ENCODE measurements around the gene YKT6. TPM values are rescaled to one million over a fixed set of nuclear protein-coding genes. Genes with fewer than 3 reads are reported as not detected.

The YKT6 gene
- total RNA-seq, 1 experiment from 2014 or later, result 142 TPM

GRCh38 chr7:44215531-44215930 is 14.8 kb downstream of the YKT6 start:
- H3K36me3 ChIP-seq (ENCODE audit: low read depth), result peaks cover 13% of the 10 kb centered on the region
- H3K27ac ChIP-seq, result no peak overlapping the region
- no peak for DNase-seq
- H3K79me2 ChIP-seq (ENCODE audit: low read depth), result no peaks in the 10 kb centered on the region
- H3K9me3 ChIP-seq (ENCODE audit: insufficient read depth, low read depth), result no peaks in the 10 kb centered on the region
- no TSS peak for BruUV-seq (replicated peaks)
- H3K4me2 ChIP-seq, result no peak overlapping the region
- TF ChIP-seq CTCF (conservative IDR thresholded peaks at IDR 0.05), result no peak
- TF ChIP-seq EZH2 (IDR thresholded peaks at IDR 0.05; ENCODE audit: low read depth), result no peak
- H3K4me3 ChIP-seq, result no peak overlapping the region
- ChIA-PET CTCF (no interaction called here), POLR2A (ENCODE audit: unreplicated experiment) (no interaction called here)
- H4K20me1 ChIP-seq (ENCODE audit: insufficient read depth), result no peaks in the 10 kb centered on the region
- H2AFZ ChIP-seq, result no peak overlapping the region
- no peaks in the 10 kb centered on the region for H3K27me3 ChIP-seq (ENCODE audit: insufficient read depth, low read depth)
- intact Hi-C loops (cut with micrococcal nuclease; ENCODE audit: unreplicated experiment), result no loop called here
- H3F3A ChIP-seq (ENCODE audit: insufficient read depth, low read depth), result peaks cover 13% of the 10 kb centered on the region; the same call in 1 of the 2 replicates
- H3K9me2 ChIP-seq (ENCODE audit: insufficient read depth), result no peaks in the 10 kb centered on the region
- no peaks in the 10 kb centered on the region for H3K4me1 ChIP-seq (replicated peaks; ENCODE audit: insufficient read depth)

- no peaks in the 10 kb centered on the region for H3K9me2 ChIP-seq (ENCODE audit: insufficient read depth)
- no peaks in the 10 kb centered on the region for H3K9me3 ChIP-seq (ENCODE audit: insufficient read depth, low read depth)
- H3K27me3 ChIP-seq (ENCODE audit: insufficient read depth, low read depth), result no peaks in the 10 kb centered on the region
- H3K36me3 ChIP-seq (ENCODE audit: low read depth), result peaks cover 8% of the 10 kb centered on the region
- H3K4me2 ChIP-seq, result no peak overlapping the region
- H3K4me1 ChIP-seq (replicated peaks; ENCODE audit: insufficient read depth), result no peaks in the 10 kb centered on the region
- DNase-seq, result no peak
- no TSS peak for BruUV-seq (replicated peaks)
- H2AFZ ChIP-seq, result no peak overlapping the region
- ChIA-PET POLR2A (ENCODE audit: unreplicated experiment) (no interaction called here), CTCF (no interaction called here)
- peaks cover 13% of the 10 kb centered on the region; the same call in 1 of the 2 replicates for H3F3A ChIP-seq (ENCODE audit: insufficient read depth, low read depth)
- no peaks in the 10 kb centered on the region for H4K20me1 ChIP-seq (ENCODE audit: insufficient read depth)
- H3K79me2 ChIP-seq (ENCODE audit: low read depth), result no peaks in the 10 kb centered on the region
- intact Hi-C loops (cut with micrococcal nuclease; ENCODE audit: unreplicated experiment), result no loop called here
- no peak overlapping the region for H3K27ac ChIP-seq
- no peak overlapping the region for H3K4me3 ChIP-seq
- TF ChIP-seq CTCF (conservative IDR thresholded peaks at IDR 0.05), result no peak
- TF ChIP-seq EZH2 (IDR thresholded peaks at IDR 0.05; ENCODE audit: low read depth), result no peak
Measured at GRCh38 chr7:44216019-44216418, 15.2 kb downstream of the YKT6 start.

GRCh38 chr7:44216521-44217222 is 15.9 kb downstream of the YKT6 start:
- TF ChIP-seq EZH2 (IDR thresholded peaks at IDR 0.05; ENCODE audit: low read depth), result no peak
- no peak for TF ChIP-seq CTCF (conservative IDR thresholded peaks at IDR 0.05)
- no peaks in the 10 kb centered on the region for H3K27me3 ChIP-seq (ENCODE audit: insufficient read depth, low read depth)
- intact Hi-C loops (cut with micrococcal nuclease; ENCODE audit: unreplicated experiment), result no loop called here
- peaks cover 1% of the 10 kb centered on the region; the same call in 1 of the 2 replicates for H3K36me3 ChIP-seq (ENCODE audit: low read depth)
- no peak overlapping the region for H3K4me2 ChIP-seq
- H3F3A ChIP-seq (ENCODE audit: insufficient read depth, low read depth), result peaks cover 13% of the 10 kb centered on the region; the same call in 1 of the 2 replicates
- H3K79me2 ChIP-seq (ENCODE audit: low read depth), result no peaks in the 10 kb centered on the region
- H3K9me3 ChIP-seq (ENCODE audit: insufficient read depth, low read depth), result no peaks in the 10 kb centered on the region
- BruUV-seq (replicated peaks), result no TSS peak
- no peak overlapping the region for H3K4me3 ChIP-seq
- ChIA-PET CTCF (no interaction called here), POLR2A (ENCODE audit: unreplicated experiment) (interaction anchor here (0.8 kb wide), 1 partner anchor 231 kb away, joined by 6 read pairs; no protein-coding TSS in a partner anchor)
- no peak overlapping the region for H2AFZ ChIP-seq
- H4K20me1 ChIP-seq (ENCODE audit: insufficient read depth), result no peaks in the 10 kb centered on the region
- no peaks in the 10 kb centered on the region for H3K4me1 ChIP-seq (replicated peaks; ENCODE audit: insufficient read depth)
- H3K9me2 ChIP-seq (ENCODE audit: insufficient read depth), result no peaks in the 10 kb centered on the region
- H3K27ac ChIP-seq, result no peak overlapping the region
- DNase-seq, result no peak

All from PC-9 (cell line).